GM13976 (cell line): ENCODE data around the gene GPRC5A.

ENCODE experiments used
- DNase-seq: peaks from one replicate; pipeline ENCODE4 v3.0.0; 2012; ENCODE audit warnings: low spot score
- in situ Hi-C: fragments of 300-500 bp; cut with MboI; formaldehyde crosslinking; loops from one replicate; pipeline ENCODE4 v1.12.0; 2022; ENCODE audit warnings: low sequenced_read_pairs, mixed read lengths, inconsistent platforms; ENCODE audit not compliant: unreplicated experiment
- TF ChIP-seq, protein P1 (sequence below): IDR thresholded peaks from 2 replicates; pipeline ENCODE4 v1.5.1; 2012; ENCODE audit warnings: borderline replicate concordance, mild to moderate bottlenecking; ENCODE audit not compliant: insufficient read depth; ENCODE audit errors: extremely low read depth, missing control alignments, control extremely low read depth

The GPRC5A gene

DNA sequence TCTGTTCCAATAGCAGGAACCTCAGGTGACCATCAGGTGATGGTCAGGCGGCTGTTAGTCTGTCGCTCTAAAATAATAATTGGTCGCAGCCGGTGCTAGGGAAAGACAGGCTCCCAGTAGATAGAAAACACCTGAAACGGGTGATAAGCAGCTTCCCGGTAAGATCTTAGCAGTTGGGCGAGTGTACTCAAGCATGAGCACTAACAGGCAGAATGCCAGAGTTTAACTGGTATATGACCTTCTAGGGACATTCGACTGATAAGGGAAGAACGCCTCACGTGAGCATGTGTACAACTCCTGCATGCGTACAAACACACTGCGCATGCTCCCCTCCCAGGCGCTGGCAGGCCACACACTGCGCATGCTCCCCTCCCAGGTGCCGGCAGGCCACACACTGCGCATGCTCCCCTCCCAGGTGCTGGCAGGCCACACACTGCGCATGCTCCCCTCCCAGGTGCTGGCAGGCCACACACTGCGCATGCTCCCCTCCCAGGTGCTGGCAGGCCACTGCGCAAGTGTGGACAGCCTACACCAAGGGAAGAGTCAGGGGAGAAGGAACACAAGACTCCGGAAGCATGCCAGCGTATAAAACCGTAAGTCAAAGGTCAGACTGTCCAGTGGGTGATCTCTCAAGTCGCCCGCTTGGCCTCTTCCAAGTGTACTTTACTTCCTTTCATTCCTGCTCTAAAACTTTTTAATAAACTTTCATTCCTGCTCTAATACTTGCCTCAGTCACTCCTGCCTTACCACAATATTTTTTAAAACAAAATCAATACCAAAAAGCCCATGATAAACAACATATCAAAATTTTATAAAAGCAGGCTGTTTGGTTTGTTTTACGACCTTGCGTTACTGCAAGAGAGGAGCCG lies 36.1 kb downstream of the GPRC5A start:
- TF ChIP-seq, protein P1, sequence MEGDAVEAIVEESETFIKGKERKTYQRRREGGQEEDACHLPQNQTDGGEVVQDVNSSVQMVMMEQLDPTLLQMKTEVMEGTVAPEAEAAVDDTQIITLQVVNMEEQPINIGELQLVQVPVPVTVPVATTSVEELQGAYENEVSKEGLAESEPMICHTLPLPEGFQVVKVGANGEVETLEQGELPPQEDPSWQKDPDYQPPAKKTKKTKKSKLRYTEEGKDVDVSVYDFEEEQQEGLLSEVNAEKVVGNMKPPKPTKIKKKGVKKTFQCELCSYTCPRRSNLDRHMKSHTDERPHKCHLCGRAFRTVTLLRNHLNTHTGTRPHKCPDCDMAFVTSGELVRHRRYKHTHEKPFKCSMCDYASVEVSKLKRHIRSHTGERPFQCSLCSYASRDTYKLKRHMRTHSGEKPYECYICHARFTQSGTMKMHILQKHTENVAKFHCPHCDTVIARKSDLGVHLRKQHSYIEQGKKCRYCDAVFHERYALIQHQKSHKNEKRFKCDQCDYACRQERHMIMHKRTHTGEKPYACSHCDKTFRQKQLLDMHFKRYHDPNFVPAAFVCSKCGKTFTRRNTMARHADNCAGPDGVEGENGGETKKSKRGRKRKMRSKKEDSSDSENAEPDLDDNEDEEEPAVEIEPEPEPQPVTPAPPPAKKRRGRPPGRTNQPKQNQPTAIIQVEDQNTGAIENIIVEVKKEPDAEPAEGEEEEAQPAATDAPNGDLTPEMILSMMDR = no peak
- in situ Hi-C loops = no loop called here
- no peak for DNase-seq

DNA sequence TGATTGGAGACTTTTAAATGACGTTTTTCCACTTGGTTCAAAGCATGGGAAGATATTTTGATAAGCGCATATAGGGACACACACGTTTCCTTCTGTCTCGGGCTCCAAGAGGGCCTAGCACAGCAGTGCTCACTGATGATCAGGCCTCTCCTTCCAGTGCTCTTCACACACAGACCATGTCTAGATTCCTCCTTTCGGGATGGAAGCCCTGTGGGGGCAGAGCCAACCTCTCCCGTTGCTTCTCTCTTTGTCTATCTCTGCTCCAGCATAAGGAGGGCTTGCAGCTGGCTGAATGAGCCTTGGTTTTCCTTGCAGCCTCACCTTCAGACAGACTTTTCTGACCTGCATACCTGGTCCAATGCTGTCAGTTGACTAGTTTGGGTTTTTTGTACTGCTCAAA lies 38.3 kb downstream of the GPRC5A start:
- no peak for DNase-seq
- TF ChIP-seq, protein P1 = no peak
- in situ Hi-C loops = no loop called here

DNA sequence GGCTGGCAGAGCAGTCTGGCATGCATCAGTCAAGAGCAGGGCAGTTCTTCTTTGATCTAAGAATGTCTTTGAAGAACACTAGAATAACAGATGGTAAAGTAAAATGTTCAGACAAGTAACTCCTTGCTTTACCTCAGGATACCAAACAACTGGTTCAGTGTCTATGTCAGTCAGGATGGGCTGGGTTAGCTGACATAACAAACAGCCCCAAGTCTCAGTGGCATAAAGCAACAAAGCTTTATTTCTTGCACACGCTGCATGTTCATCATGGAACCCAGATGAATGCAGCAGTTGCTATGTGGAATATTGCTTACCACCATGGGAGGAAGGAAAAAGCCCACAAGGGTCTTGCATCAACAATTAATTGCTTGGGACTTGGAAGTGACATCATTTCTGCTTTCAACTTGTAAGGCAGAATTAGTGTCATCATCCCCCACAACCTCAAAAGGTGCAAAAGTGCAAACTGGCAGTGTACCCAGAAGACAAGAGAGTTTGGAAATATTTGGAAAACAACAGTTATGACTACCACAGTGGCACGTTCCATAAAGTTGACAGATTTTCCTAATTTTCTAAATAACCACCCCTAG lies 39.4 kb downstream of the GPRC5A start:
- in situ Hi-C loops = no loop called here
- TF ChIP-seq, protein P1 = no peak
- no peak for DNase-seq

DNA sequence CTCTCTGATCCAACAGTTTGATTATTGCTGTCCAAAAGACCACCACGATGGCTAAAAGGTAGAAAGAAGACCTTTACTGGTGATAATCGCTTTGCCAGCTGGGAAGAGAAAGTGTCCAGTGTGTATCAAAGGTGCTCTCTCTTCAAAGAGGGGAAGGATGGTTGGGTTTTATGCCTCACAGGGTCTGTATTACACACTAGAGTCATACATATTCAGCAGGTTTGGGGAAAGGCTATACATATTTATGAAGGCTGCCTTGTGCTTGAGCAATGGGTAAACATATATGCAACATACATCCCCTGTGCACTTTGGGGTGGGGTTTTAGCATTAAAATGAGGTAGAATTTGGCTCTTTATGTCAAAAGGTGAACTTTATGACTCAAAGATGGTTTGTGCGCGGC lies 42.4 kb downstream of the GPRC5A start:
- in situ Hi-C loops = no loop called here
- TF ChIP-seq, protein P1 = no peak
- no peak for DNase-seq

DNA sequence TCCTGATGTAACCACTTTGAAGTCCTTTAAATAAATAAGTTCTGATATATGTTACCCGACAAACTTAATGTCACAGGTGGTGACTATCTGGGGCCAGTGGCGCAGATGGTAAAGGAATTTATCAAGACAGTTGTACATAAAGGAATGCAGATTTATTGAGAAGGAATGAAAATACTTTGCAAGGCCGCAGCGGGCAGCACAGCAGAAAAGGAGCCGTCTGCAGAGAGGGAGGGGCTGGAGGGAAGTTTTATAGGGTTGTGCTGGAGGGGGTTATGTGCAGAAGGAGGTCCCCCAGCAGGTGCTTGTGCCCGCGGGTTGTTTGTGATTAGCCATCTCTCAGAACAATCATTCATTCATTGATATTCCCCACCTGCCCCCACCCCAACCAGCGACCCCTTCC lies 43.2 kb downstream of the GPRC5A start:
- in situ Hi-C loops = no loop called here
- no peak for DNase-seq
- TF ChIP-seq, protein P1 = no peak

DNA sequence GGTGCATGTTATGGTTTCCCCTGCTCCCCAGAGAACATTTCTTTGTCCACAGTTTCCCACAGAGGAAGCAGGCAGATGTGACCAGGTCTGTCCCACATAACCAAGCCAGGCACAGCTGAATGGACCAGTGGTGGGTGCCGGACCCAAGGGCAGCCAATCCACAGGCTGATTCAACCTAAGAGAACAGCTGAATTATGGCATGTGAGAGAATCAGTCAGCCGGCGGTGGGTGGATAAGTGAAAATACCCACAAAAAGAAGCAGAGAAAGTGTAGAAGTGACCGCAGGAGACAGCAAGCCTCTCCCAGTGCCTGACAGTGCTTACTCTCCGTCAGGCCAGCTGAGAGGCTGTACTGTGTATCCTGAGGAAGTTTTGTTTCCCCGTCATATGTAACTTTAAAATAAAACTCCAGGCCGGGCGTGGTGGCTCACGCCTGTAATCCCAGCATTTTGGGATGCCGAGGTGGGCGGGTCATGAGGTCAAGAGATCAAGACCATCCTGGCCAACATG lies 45.7 kb downstream of the GPRC5A start:
- DNase-seq = no peak
- TF ChIP-seq, protein P1 = no peak
- in situ Hi-C loops = no loop called here
